HEK293 (cell line): ENCODE data around the gene PTPRN2.

Source experiments
- CTCF ChIA-PET: fragments of 350-600 bp; formaldehyde crosslinking; extraction: SDS; loops from one replicate; lab custom pipeline; 2021; ENCODE audit warnings: antibody characterized with exemption; lab: Yijun Ruan, JAX
- POLR2A ChIA-PET: fragments of 300-600 bp; formaldehyde crosslinking; extraction: SDS; loops from one replicate; lab custom pipeline; 2020; ENCODE audit warnings: antibody characterized with exemption, inconsistent platforms; lab: Yijun Ruan, JAX
- H3K27ac ChIP-seq: fragments of 200-500 bp; sonication (Bioruptor generic); 2 replicates; pipeline ENCODE4 v1.5.1; 2014; ENCODE audit warnings: low read depth, low read length, control low read depth, inconsistent platforms; ENCODE audit errors: extremely low read depth
- H3K36me3 ChIP-seq, 2 experiments: fragments of 200-500 bp in 1 of 2; sonication (Bioruptor generic) in 1 of 2; 1 replicate in 1 of 2; 2 replicates in 1 of 2; pipeline ENCODE4 v1.5.1; 2014 to 2017; ENCODE audit warnings: inconsistent platforms in 2 of 2, low read length in 2 of 2; ENCODE audit not compliant: control insufficient read depth in 2 of 2, insufficient read depth in 1 of 2
- H3K4me1 ChIP-seq: fragments of 200-500 bp; sonication (Bioruptor generic); 2 replicates; pipeline ENCODE4 v1.5.1; 2014; ENCODE audit warnings: mild to moderate bottlenecking, low read length, inconsistent platforms; ENCODE audit not compliant: control insufficient read depth, insufficient read depth
- H3K4me3 ChIP-seq: 2 replicates; pipeline ENCODE4 v1.5.1; 2011; ENCODE audit warnings: low read depth, mild to moderate bottlenecking, control low read depth, low read length, moderate library complexity
- H3K9me3 ChIP-seq: fragments of 200-500 bp; sonication (Bioruptor generic); 2 replicates; pipeline ENCODE4 v1.5.1; 2014; ENCODE audit warnings: low read depth, low read length, inconsistent platforms; ENCODE audit not compliant: control insufficient read depth, insufficient read depth
- MZF1 ChIP-seq: fragments of 450-650 bp; formaldehyde crosslinking; IDR thresholded peaks from 2 replicates; pipeline ENCODE4 v1.5.1; 2017; ENCODE audit warnings: missing biosample characterization, missing genetic modification characterization, borderline replicate concordance
- TRIM28 ChIP-seq: IDR thresholded peaks from 2 replicates; pipeline ENCODE4 v1.6.1; 2011; ENCODE audit warnings: low read length, control low read depth, borderline replicate concordance
- YY2 ChIP-seq: fragments of 450-650 bp; formaldehyde crosslinking; IDR thresholded peaks from 2 replicates; pipeline ENCODE4 v1.5.1; 2016; ENCODE audit warnings: missing biosample characterization, missing genetic modification characterization
- ZBTB26 ChIP-seq: fragments of 450-650 bp; formaldehyde crosslinking; optimal IDR thresholded peaks from 2 replicates; pipeline ENCODE3; 2016; ENCODE audit warnings: missing biosample characterization, mild to moderate bottlenecking, missing genetic modification characterization
- ZBTB48 ChIP-seq: fragments of 450-650 bp; formaldehyde crosslinking; IDR thresholded peaks from 2 replicates; pipeline ENCODE4 v1.5.1; 2016; ENCODE audit warnings: missing biosample characterization, missing genetic modification characterization
- ZNF121 ChIP-seq: fragments of 450-650 bp; formaldehyde crosslinking; IDR thresholded peaks from 2 replicates; pipeline ENCODE4 v1.5.1; 2016; ENCODE audit warnings: missing biosample characterization, missing genetic modification characterization
- ZNF140 ChIP-seq: fragments of 450-650 bp; formaldehyde crosslinking; IDR thresholded peaks from 2 replicates; pipeline ENCODE4 v1.5.1; 2016; ENCODE audit warnings: missing biosample characterization, missing genetic modification characterization
- ZNF169 ChIP-seq: fragments of 450-650 bp; formaldehyde crosslinking; IDR thresholded peaks from 2 replicates; pipeline ENCODE4 v1.5.1; 2016; ENCODE audit warnings: missing biosample characterization, missing genetic modification characterization
- ZNF362 ChIP-seq: fragments of 450-650 bp; formaldehyde crosslinking; IDR thresholded peaks from 2 replicates; pipeline ENCODE4 v1.5.1; 2016; ENCODE audit warnings: missing biosample characterization, missing genetic modification characterization
- ZNF366 ChIP-seq: fragments of 450-650 bp; formaldehyde crosslinking; conservative IDR thresholded peaks from 2 replicates; pipeline ENCODE4 v1.5.1; 2016; ENCODE audit warnings: missing biosample characterization, missing genetic modification characterization
- ZNF391 ChIP-seq: fragments of 450-650 bp; formaldehyde crosslinking; IDR thresholded peaks from 2 replicates; pipeline ENCODE4 v1.5.1; 2016; ENCODE audit warnings: low read depth, missing biosample characterization, missing genetic modification characterization, borderline replicate concordance
- ZNF48 ChIP-seq: fragments of 450-650 bp; formaldehyde crosslinking; IDR thresholded peaks from 2 replicates; pipeline ENCODE4 v1.5.1; 2016; ENCODE audit warnings: missing biosample characterization, missing genetic modification characterization
- ZNF544 ChIP-seq: fragments of 450-650 bp; formaldehyde crosslinking; IDR thresholded peaks from 2 replicates; pipeline ENCODE4 v1.5.0; 2017; ENCODE audit warnings: missing biosample characterization, missing genetic modification characterization
- ZNF549 ChIP-seq: fragments of 450-650 bp; IDR thresholded peaks from 2 replicates; pipeline ENCODE4 v1.5.1; 2018; ENCODE audit warnings: missing biosample characterization, missing genetic modification characterization, mild to moderate bottlenecking, inconsistent platforms, moderate library complexity
- ZNF585B ChIP-seq: fragments of 450-650 bp; formaldehyde crosslinking; IDR thresholded peaks from 2 replicates; pipeline ENCODE4 v1.5.1; 2016; ENCODE audit warnings: missing biosample characterization, missing genetic modification characterization
- ZNF621 ChIP-seq: fragments of 450-650 bp; formaldehyde crosslinking; IDR thresholded peaks from 2 replicates; pipeline ENCODE4 v1.5.1; 2017; ENCODE audit warnings: missing biosample characterization, missing genetic modification characterization
- ZNF626 ChIP-seq: fragments of 450-650 bp; sonication (Bioruptor Pico); formaldehyde crosslinking; IDR thresholded peaks from 2 replicates; pipeline ENCODE4 v1.5.1; 2018; ENCODE audit warnings: missing biosample characterization, missing genetic modification characterization, inconsistent platforms
- ZNF645 ChIP-seq: fragments of 450-650 bp; formaldehyde crosslinking; IDR thresholded peaks from 2 replicates; pipeline ENCODE4; 2016; ENCODE audit warnings: missing biosample characterization, missing genetic modification characterization
- ZNF704 ChIP-seq: fragments of 450-650 bp; formaldehyde crosslinking; IDR thresholded peaks from 2 replicates; pipeline ENCODE4 v1.5.1; 2016; ENCODE audit warnings: missing biosample characterization, missing genetic modification characterization
- ZNF768 ChIP-seq: fragments of 450-650 bp; formaldehyde crosslinking; IDR thresholded peaks from 2 replicates; pipeline ENCODE4 v1.5.1; 2018; ENCODE audit warnings: missing biosample characterization, mild to moderate bottlenecking, missing genetic modification characterization
- ZSCAN23 ChIP-seq: fragments of 450-650 bp; formaldehyde crosslinking; IDR thresholded peaks from 2 replicates; pipeline ENCODE4 v1.5.1; 2016; ENCODE audit warnings: missing biosample characterization, missing genetic modification characterization

Gene PTPRN2

GRCh38 chr7:157622000-157622399 lies 965.6 kb downstream of the PTPRN2 start:
- no peaks in the 10 kb centered on the region for H3K9me3 ChIP-seq

GRCh38 chr7:157621131-157621681 lies 966.4 kb downstream of the PTPRN2 start:
- TF ChIP-seq ZNF768 (tag by site-specific recombination) (no peak), ZNF169 (tag by site-specific recombination) (no peak), ZNF121 (tag by site-specific recombination) (no peak)
- no peaks in the 10 kb centered on the region for H3K36me3 ChIP-seq
- ChIA-PET CTCF (no interaction called here), POLR2A (no interaction called here)
- H3K4me1 ChIP-seq, result no peaks in the 10 kb centered on the region
- no peak overlapping the region for H3K27ac ChIP-seq
- no peak overlapping the region for H3K4me3 ChIP-seq
- no peaks in the 10 kb centered on the region for H3K9me3 ChIP-seq

More at GRCh38 chr7:157622000-157622399, 965.6 kb downstream of the PTPRN2 start:
- no peaks in the 10 kb centered on the region for H3K4me1 ChIP-seq
- no peaks in the 10 kb centered on the region for H3K36me3 ChIP-seq
- ChIA-PET POLR2A (no interaction called here), CTCF (no interaction called here)
- H3K4me3 ChIP-seq, result no peak overlapping the region
- no peak for TF ChIP-seq ZNF48 (tag by site-specific recombination)
- no peak for TF ChIP-seq MZF1
- no peak for TF ChIP-seq ZSCAN23 (tag by site-specific recombination)
- no peak for TF ChIP-seq ZBTB26 (tag by site-specific recombination)
- no peak for TF ChIP-seq ZNF704 (tag by site-specific recombination)
- TF ChIP-seq ZNF645, result no peak
- TF ChIP-seq ZNF140 (tag by site-specific recombination), result no peak
- no peak for TF ChIP-seq ZNF366 (tag by site-specific recombination)
- TF ChIP-seq ZNF549 (tag by site-specific recombination), result no peak
- TF ChIP-seq YY2 (tag by site-specific recombination), result no peak
- TF ChIP-seq ZNF621, result no peak
- TF ChIP-seq ZNF391 (tag by site-specific recombination), result no peak
- no peak for TF ChIP-seq TRIM28
- TF ChIP-seq ZNF585B (tag by site-specific recombination), result no peak
- no peak for TF ChIP-seq ZBTB48 (tag by site-specific recombination)
- no peak for TF ChIP-seq ZNF362 (tag by site-specific recombination)
- TF ChIP-seq ZNF544 (tag by site-specific recombination), result no peak
- TF ChIP-seq ZNF626 (tag by site-specific recombination), result no peak
- no peak overlapping the region for H3K27ac ChIP-seq
